Measurements from ENCODE around the gene MPV17L2.
"Not testable (repeated sequence)": the region's sequence is repeated elsewhere in the genome, so short reads cannot be mapped to it uniquely, and the experiment has no call there.

GRCh38 chr19:18159059-18159616, 33.9 kb upstream of the MPV17L2 start:
- not testable (repeated sequence) for TF ChIP-seq ZNF114 (CRISPR knock-in tag; IDR thresholded peaks at IDR 0.05); CTCF (conservative IDR thresholded peaks at IDR 0.05; ENCODE audit: low read depth in 2 of 2); NANOG (IDR thresholded peaks at IDR 0.05; ENCODE audit: borderline replicate concordance); STAT1 (IDR thresholded peaks at IDR 0.05; ENCODE audit: unreplicated experiment); REST (IDR thresholded peaks at IDR 0.05; ENCODE audit: unreplicated experiment); POLR2AphosphoS5 (IDR thresholded peaks at IDR 0.05; ENCODE audit: low read depth); EZH2 (IDR thresholded peaks at IDR 0.05; ENCODE audit: low read depth, unreplicated experiment); CREB1 (CRISPR knock-in tag; IDR thresholded peaks at IDR 0.05; ENCODE audit: low read depth); ETS1 (IDR thresholded peaks at IDR 0.05); JUNB (IDR thresholded peaks at IDR 0.05; ENCODE audit: unreplicated experiment)

Measured in GM23338 (cell line).